ENCODE data around the gene SORCS2.

- no peak for TF ChIP-seq CTCF (IDR thresholded peaks at IDR 0.05; ENCODE audit: borderline replicate concordance, extremely low read depth, low read length, poor library complexity, severe bottlenecking)
- TF ChIP-seq EZH2 (IDR thresholded peaks at IDR 0.05; ENCODE audit: borderline replicate concordance, low read depth, low read length, severe bottlenecking) = no peak
Observed at GRCh38 chr4:7379719-7380118, 187.4 kb downstream of the SORCS2 start.
